ENCODE measurements around the gene EPAS1.

The EPAS1 gene

DNA sequence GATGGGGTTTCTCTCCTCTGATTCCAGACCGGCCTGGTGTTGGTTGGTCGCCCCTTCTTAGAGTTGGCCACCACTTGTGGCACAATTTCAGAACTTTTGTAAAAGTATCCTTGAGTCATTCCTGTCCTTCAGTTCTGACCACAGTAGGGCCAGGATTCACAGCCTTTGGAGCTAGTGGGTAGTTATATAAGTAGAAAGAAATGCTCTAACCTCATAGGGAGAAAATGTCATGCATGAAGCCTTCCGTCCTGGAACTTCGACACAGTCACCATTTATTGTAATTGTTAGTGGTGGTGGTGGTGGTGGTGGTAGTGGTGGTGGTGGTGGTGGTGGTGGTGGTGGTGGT, 65.4 kb downstream of the EPAS1 start:
- Mint-ChIP-seq H3K4me3 (no peak overlapping the region), H3K27ac (no peak overlapping the region), H3K36me3 (ENCODE audit: low read depth) (peaks cover 4% of the 10 kb centered on the region), H3K9me3 (peaks cover 3% of the 10 kb centered on the region), H3K4me1 (peaks cover 8% of the 10 kb centered on the region), H3K27me3 (ENCODE audit: low read depth) (no peaks in the 10 kb centered on the region)
- TF ChIP-seq, protein P1, sequence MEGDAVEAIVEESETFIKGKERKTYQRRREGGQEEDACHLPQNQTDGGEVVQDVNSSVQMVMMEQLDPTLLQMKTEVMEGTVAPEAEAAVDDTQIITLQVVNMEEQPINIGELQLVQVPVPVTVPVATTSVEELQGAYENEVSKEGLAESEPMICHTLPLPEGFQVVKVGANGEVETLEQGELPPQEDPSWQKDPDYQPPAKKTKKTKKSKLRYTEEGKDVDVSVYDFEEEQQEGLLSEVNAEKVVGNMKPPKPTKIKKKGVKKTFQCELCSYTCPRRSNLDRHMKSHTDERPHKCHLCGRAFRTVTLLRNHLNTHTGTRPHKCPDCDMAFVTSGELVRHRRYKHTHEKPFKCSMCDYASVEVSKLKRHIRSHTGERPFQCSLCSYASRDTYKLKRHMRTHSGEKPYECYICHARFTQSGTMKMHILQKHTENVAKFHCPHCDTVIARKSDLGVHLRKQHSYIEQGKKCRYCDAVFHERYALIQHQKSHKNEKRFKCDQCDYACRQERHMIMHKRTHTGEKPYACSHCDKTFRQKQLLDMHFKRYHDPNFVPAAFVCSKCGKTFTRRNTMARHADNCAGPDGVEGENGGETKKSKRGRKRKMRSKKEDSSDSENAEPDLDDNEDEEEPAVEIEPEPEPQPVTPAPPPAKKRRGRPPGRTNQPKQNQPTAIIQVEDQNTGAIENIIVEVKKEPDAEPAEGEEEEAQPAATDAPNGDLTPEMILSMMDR (IDR thresholded peaks at IDR 0.05; ENCODE audit: unreplicated experiment in 3 of 3), result no peak

DNA sequence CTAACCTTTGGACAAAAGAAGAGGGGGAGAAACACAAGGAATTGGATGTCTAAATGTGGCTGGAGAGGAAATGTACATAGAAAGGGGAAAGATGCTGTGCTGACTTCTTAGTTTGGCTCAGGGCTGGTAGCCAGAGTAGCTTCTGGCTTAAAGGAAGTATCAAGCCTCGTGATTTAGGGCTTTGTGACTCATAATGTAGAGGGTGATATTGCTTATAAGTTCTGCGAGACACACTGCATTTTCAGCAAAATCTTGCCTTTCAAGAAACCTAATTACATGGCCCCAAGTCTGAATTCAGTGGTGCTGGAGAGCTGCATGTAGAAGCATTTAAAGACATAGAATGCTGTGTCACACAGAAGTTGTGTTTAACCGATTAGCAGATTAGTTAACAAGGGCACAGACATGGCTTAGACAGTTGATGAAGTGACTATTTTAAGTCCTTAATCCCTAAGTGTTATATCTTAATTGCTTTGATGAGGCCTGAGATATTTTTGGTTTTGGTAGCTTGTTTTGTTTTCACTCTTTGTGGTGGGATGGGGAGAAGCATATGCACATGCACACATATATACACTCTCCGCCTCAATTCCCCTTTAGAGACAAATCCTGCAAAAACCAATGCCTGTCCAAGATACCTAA, 66.4 kb downstream of the EPAS1 start:
- peaks cover 3% of the 10 kb centered on the region for H3K9me3 Mint-ChIP-seq
- H3K36me3 Mint-ChIP-seq (ENCODE audit: low read depth), result peaks cover 2% of the 10 kb centered on the region
- no peaks in the 10 kb centered on the region for H3K27me3 Mint-ChIP-seq (ENCODE audit: low read depth)
- TF ChIP-seq, protein P1 (IDR thresholded peaks at IDR 0.05; ENCODE audit: unreplicated experiment in 3 of 3), result no peak
- peaks cover 8% of the 10 kb centered on the region for H3K4me1 Mint-ChIP-seq
- H3K27ac Mint-ChIP-seq, result no peak overlapping the region
- H3K4me3 Mint-ChIP-seq, result no peak overlapping the region

DNA sequence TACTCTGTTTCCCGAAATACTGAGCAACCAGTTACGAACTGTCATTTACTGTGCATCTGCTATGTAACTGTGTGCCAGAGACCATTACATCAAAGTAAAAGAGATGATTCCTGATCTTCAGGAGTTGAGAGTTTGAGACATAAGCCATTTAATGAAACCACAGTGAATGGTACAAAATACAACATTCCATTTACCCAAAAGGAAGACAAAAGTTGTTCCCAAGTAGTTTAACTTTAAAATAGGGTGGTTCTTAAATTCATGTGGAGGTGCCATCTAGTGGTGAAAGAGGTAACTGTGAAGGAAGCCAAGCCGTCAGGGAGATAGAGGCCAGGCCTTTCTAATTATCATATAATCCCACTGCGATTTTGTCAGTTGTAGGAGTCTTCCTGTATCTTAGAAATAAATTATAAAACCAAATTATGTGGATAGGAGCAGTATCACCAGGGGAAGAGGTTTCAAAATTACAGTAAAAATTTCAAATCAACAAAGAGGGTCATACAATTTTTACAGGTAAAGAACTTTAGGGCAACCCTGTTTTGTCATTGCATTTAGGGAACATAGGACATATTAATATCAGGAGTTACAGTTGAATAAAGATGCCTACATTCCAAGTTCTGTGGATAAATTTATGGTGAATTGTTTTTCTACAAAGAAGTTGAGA, 67.7 kb downstream of the EPAS1 start:
- Mint-ChIP-seq H3K4me3 (no peak overlapping the region), H3K4me1 (peaks cover 8% of the 10 kb centered on the region), H3K27ac (peak overlapping the region in 1 of 3 experiments; percentile 14), H3K27me3 (ENCODE audit: low read depth) (no peaks in the 10 kb centered on the region), H3K9me3 (peaks cover 3% of the 10 kb centered on the region), H3K36me3 (ENCODE audit: low read depth) (no peaks in the 10 kb centered on the region)
- TF ChIP-seq, protein P1 (IDR thresholded peaks at IDR 0.05; ENCODE audit: unreplicated experiment in 3 of 3), result peak; percentile 64 to 88 (median 80)

DNA sequence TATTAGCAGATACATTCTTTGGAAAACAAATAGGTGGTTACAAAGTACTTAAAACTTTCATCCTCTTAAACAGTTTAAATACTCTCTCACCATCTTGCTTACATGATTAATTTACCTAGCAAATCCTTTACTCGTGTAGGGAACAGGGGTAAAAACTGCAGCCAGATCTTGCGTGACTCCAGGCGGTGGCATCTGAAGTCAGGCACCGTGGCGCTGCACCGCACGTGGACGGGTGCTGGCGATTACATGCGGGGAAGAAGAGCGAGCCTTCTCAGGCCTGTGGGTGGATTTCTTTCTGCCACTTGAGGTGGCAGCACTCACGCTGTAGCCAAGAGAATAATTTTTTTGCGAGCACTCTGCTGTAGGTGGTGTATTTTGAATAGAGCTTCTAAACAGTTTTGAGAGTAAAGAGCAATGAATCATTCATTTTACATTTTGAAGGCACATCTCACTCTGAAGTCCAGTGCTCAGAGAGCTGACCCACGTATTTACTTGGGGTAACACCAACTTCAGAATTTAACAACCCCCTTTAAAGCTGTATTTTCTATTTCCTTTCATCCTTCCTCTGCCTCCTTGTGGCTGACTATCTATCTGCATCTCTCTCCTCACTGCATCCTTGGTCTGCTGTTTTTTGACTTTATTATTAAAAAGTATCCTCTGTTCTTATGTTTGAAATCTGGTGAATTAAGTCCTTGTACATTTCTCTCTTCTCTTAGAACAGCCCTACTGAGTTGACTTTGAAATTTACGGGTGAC, 68.9 kb downstream of the EPAS1 start:
- TF ChIP-seq, protein P1 (IDR thresholded peaks at IDR 0.05; ENCODE audit: unreplicated experiment in 3 of 3), result peak; percentile 59 to 74 (median 60)
- peaks cover 3% of the 10 kb centered on the region for H3K9me3 Mint-ChIP-seq
- no peaks in the 10 kb centered on the region for H3K36me3 Mint-ChIP-seq (ENCODE audit: low read depth)
- H3K4me3 Mint-ChIP-seq, result no peak overlapping the region
- no peaks in the 10 kb centered on the region for H3K27me3 Mint-ChIP-seq (ENCODE audit: low read depth)
- H3K4me1 Mint-ChIP-seq, result peaks cover 8% of the 10 kb centered on the region
- peak overlapping the region; percentile 41 to 57 (median 57) for H3K27ac Mint-ChIP-seq

DNA sequence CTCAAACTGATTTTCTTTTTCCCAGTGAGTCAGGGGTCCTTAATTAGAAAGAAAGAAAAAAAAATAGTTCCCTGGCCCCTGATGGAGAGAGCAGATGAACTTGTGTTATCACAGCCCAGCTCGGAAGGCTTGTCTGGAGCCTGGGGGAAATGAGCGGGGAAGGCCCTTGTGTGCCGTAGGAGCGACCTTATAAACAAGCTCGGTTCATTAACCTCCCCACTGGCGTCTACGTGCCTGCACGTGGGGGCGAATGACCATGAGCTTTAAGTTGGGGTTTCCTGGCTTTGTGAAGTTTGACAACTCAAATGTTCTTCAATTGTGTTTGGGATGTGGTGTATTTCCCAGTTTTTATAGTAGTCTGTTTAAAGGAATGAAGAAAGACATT, 69.5 kb downstream of the EPAS1 start:
- H3K4me1 Mint-ChIP-seq, result peaks cover 8% of the 10 kb centered on the region
- H3K27ac Mint-ChIP-seq, result peak overlapping the region; percentile 36 to 57 (median 40)
- H3K4me3 Mint-ChIP-seq, result no peak overlapping the region
- peaks cover 3% of the 10 kb centered on the region for H3K9me3 Mint-ChIP-seq
- TF ChIP-seq, protein P1 (IDR thresholded peaks at IDR 0.05; ENCODE audit: unreplicated experiment in 3 of 3), result no peak
- H3K36me3 Mint-ChIP-seq (ENCODE audit: low read depth), result no peaks in the 10 kb centered on the region
- no peaks in the 10 kb centered on the region for H3K27me3 Mint-ChIP-seq (ENCODE audit: low read depth)
